Myometrial cell (primary cell): ENCODE results near the gene MUC5B. TPM values are rescaled to one million over a fixed set of nuclear protein-coding genes. Genes with fewer than 3 reads are reported as not detected.

Source experiments
- total RNA-seq: library from RNA; depleted of rRNA; stranded (reverse); fragments of >200 nt; gene quantifications from 2 replicates; pipeline ENCODE4 v1.2.3, GENCODE V29; 2015

MUC5B gene, protein sequence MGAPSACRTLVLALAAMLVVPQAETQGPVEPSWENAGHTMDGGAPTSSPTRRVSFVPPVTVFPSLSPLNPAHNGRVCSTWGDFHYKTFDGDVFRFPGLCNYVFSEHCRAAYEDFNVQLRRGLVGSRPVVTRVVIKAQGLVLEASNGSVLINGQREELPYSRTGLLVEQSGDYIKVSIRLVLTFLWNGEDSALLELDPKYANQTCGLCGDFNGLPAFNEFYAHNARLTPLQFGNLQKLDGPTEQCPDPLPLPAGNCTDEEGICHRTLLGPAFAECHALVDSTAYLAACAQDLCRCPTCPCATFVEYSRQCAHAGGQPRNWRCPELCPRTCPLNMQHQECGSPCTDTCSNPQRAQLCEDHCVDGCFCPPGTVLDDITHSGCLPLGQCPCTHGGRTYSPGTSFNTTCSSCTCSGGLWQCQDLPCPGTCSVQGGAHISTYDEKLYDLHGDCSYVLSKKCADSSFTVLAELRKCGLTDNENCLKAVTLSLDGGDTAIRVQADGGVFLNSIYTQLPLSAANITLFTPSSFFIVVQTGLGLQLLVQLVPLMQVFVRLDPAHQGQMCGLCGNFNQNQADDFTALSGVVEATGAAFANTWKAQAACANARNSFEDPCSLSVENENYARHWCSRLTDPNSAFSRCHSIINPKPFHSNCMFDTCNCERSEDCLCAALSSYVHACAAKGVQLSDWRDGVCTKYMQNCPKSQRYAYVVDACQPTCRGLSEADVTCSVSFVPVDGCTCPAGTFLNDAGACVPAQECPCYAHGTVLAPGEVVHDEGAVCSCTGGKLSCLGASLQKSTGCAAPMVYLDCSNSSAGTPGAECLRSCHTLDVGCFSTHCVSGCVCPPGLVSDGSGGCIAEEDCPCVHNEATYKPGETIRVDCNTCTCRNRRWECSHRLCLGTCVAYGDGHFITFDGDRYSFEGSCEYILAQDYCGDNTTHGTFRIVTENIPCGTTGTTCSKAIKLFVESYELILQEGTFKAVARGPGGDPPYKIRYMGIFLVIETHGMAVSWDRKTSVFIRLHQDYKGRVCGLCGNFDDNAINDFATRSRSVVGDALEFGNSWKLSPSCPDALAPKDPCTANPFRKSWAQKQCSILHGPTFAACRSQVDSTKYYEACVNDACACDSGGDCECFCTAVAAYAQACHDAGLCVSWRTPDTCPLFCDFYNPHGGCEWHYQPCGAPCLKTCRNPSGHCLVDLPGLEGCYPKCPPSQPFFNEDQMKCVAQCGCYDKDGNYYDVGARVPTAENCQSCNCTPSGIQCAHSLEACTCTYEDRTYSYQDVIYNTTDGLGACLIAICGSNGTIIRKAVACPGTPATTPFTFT (N-terminal part only)
- total RNA-seq: not detected in 2 replicates

DNA sequence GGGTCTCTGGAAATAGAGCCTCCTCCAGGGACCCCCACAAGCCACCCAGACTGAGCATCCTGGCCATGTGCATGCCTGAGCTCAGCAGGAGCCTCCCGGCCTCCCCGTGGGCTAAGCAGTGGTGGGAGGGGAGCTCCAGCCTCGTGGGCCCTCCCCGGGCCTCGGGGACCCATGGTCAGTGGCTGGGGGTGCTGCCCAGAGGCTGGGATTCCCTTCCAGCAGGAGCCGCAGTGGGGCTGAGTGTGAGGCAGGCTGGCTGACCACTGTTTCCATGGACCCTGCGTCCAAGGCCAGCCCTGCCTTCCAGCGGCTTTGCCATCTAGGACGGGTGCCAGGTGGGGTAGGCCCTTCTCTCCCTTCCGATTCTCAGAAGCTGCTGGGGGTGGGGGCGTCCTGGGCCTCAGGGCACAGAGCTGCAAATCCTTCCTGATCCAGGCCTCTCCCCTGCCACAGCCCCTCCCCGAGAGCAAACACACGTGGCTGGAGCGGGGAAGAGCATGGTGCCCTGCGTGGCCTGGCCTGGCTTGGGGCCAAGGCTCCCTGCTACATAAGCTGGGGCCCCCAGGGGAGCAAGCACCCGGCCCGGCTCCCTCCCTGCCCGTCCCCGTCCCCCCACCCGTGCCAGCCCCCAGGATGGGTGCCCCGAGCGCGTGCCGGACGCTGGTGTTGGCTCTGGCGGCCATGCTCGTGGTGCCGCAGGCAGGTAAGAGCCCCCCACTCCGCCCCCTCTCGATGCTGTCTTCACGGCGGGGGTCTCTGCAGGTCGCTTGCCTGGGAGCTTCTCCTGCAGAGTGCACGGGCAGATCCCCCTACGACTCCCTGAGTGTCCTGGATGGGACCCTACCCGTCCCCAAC lies at the start of gene MUC5B:
TSS of gene MUC5B (plus strand) at position 576 of the 855 bp plus-strand sequence. CDS start at position 634, 58 bp downstream.

DNA sequence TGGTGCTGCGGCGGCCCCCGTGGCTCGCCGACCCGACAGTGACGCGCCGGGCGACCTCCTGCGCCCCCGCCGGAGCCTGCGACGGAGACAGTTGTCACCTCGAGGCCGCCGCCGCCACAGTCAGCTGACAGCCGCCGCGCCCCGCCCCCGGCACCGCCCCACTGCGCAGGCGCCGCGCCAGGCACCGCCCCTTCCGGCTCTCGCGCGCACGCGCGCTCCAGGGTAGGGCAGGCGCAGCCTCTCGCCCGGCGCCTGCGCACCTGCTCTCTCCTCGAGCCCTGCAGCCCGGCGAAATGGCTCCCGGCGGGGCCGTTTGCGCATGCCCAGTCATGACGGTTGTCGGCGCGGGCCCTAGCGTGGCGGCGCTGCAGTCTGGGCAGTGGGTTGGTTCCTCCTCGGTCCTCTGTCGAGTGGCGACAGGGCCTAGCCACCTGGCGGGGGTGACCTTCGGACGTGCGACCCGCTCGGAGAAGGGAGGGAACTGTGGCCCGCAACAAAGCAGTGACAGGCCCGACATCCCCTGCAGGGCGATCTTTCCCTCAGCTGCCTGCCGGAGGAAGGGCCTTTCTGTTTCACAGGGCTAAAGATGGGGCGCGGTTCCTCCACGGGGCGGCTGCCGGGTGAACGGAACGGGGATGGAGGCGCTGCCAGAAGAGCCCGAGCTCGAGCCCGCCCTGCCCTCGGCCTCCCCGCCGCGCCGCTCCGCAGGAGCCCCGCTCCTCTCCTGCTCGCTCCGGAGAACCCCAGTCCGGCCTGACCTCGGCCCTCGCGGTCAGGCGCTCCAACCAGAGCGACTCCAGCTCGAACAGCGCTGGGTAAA lies 86.8 kb downstream of the MUC5B start, which contains the start of gene TOLLIP:
TSS of gene TOLLIP (minus strand) at position 135 of the 820 bp plus-strand sequence. CDS start at position 1, 134 bp downstream.

Other genes with a start within 250 kb of the MUC5B start
- not detected in 2 replicates for gene MUC6, start 186.3 kb upstream of the MUC5B start, total RNA-seq
- not detected in 2 replicates for gene MUC2, start 148.2 kb upstream of the MUC5B start, total RNA-seq
- gene MUC5AC, start 65.1 kb upstream of the MUC5B start, total RNA-seq: not detected in 2 replicates
- 32.3 and 35.2 TPM in 2 replicates for gene TOLLIP, start 86.6 kb downstream of the MUC5B start, total RNA-seq
- not detected in 2 replicates for gene BRSK2, start 166.9 kb downstream of the MUC5B start, total RNA-seq